GM12874 (cell line): ENCODE results near the gene MEN1.

ENCODE experiments used
- CTCF ChIP-seq: IDR thresholded peaks from 2 replicates; pipeline ENCODE4 v1.5.1; 2011; ENCODE audit warnings: low read depth, mild to moderate bottlenecking, control low read depth, low read length, moderate library complexity; ENCODE audit not compliant: insufficient read depth

Gene MEN1

GRCh38 chr11:64768300-64768694, 42.1 kb downstream of the MEN1 start:
- no peak for TF ChIP-seq CTCF

- peak; percentile 86 for TF ChIP-seq CTCF
These were observed 42.7 kb downstream of the MEN1 start for GRCh38 chr11:64767344-64768299.

GRCh38 chr11:64766881-64767280, 43.5 kb downstream of the MEN1 start:
- no peak for TF ChIP-seq CTCF

GRCh38 chr11:64765851-64766665, 44.3 kb downstream of the MEN1 start:
- TF ChIP-seq CTCF = no peak

- no peak for TF ChIP-seq CTCF
These were observed 45.0 kb downstream of the MEN1 start for GRCh38 chr11:64765291-64765850.

- TF ChIP-seq CTCF = no peak
These were observed 45.6 kb downstream of the MEN1 start for GRCh38 chr11:64764753-64765152.

- no peak for TF ChIP-seq CTCF
These were observed 46.2 kb downstream of the MEN1 start for GRCh38 chr11:64764040-64764611.
